Central memory CD4-positive, alpha-beta T cell (primary cell): ENCODE data around the gene ID2.

ENCODE experiments used
- DNase-seq: peaks from one replicate; pipeline ENCODE4 v3.0.0; 2022

Gene ID2

DNA sequence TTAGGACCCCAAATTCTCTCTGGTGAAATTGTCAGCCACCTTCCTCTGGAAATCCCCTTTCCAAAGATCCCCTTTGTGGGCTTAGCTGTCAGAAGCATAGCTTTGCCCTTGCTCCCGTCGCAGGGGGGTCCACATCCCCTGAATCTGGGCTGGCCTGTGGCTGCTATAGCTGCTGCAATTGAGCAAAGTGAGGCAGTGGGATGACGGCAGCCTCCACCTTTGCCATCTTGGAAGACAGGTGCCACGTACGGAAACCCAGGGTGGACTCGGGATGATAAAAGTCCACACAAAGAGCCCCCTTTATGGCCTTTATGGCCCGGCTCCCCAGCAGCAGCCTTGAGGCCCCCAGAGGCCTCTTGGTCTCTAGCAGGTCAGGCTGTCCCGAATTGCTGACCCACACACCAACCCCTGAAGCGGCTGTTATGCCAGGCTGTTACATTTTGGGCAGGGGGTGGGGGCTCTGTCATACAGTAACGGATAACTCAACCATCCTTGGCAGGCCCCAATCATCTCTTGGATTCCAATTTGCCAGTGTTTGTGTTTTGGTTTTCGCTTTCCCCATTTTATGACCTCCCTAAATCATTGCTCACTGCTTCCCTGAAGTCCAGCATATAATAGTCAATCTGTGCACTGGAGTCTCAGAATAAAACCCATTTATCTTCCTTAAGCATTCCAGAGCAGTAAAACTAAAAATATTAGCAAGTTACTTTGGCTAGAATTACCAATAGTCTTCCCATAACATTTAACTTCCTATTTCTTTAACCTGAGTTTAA, 33.2 kb upstream of the ID2 start:
- DNase-seq, result no peak

DNA sequence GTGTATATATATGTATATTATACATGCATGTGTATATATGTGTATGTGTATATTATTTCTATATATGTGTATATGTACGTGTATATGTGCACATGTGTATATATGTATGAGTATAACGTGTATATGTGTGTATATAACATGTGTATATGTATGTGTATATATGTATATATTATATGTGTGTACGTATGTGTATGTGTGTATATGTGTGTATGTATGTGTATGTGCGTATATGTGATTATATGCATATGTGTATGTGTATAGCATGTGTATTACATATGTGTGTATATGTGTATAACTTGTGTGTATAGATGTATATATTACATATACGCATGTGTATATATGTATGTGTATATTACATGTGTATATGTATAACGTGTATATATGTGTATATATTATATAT, 32.1 kb upstream of the ID2 start:
- DNase-seq, result no peak

DNA sequence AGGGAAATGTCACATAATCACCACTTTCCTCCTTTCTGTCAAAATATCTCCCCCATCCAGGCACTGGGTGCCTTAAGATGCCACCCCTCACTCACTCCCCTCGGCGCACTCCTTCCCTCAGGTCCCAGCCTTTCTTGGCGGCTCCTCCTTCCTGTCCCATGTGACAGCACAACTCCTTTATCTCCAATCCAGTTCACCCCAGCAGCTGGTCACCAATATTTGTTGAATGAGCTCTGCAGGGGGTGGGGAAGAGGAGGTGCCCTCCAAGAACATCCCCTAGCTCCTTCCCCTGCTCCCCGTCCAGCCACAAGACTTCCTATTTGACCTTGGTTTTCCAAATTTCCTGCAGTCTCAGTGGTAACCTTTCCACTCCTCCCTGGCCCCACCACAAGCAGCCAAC, 31.6 kb upstream of the ID2 start:
- no peak for DNase-seq

DNA sequence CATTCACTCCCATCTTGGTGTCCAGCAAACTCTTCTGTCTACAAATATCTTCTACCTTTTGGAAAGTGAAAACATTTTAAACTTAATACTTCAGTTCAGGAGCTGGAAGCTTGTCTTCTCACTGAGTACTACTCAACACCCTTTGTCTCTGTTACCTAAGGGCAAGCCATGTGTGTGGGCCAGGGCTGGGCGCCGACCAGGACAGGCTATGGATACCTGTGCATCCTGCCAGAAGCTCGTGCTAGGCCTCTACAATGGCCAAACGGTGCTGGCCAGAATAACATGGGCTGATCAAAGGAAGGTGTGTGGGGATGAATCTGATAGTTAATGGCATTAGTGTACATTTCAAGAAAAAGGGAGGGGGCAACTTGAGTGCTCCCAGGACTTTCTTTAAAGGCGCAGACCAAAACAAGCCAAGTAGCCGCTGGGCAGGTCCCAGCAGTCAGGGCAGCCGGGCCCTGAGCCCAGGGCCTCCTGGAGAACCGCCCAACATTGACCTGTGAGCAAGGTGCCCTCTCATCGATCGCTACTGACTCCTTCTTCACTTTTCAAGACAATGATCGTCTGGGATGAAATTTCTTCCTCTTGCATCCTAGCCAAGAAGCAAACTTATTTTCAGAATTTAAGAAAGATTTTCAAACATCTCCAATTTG, 29.0 kb upstream of the ID2 start:
- DNase-seq, result no peak

DNA sequence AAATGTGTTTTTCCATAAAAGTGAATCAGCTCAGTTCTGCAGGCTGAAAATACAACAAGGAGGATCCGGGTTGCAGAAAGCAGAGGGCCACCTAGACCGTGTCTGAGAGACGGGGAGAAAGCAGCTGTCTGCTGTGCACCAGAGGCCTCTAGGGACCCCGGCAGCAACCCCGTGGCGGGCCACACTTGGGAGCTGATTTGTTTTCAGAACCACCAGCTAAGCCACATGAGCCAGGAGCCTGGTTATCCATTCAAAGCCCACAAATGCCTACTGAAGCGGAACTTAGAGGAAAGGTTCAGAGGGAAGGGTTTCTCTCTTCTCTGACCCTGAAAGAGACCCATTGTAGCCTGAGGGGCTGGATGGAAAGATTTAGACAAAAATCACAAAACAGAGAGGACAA, 28.4 kb upstream of the ID2 start:
- DNase-seq, result no peak

DNA sequence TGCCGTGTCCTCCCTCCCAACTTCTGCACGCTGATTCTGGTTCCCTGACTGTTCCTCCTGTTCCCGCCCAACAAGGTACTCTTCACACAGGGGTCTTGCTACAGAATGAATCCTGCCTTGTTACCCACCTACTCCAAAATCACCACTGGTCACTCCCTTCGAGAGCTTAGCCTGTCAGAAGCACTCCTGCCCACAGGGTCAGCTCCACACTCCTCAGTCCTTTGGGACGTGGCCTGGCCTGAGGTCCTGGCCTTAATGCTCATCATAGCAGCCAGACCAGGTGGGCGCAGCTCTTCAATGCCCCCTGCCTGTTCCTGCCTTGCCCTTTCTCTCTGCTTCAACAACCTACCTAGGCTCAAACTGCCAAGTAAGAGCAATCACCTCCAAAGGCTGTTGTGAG, 27.8 kb upstream of the ID2 start:
- no peak for DNase-seq

DNA sequence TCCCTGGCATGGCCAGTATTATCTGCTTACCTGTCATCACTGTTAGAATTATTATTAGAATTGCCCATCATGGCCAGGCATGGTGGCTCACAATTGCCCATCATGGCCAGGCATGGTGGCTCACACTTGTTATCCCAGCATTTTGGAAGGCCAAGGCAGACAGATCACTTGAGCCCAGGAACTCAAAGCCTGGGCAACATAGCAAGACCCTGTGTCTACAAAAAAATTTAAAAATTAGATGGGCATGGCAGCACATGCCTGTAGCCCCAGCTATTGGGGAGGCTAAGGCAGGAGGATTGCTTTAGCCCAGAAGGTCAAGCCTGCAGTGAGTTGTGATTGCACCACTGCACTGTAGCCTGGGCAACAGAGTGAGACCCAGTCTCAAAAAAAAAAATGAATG, 27.4 kb upstream of the ID2 start:
- DNase-seq, result no peak

DNA sequence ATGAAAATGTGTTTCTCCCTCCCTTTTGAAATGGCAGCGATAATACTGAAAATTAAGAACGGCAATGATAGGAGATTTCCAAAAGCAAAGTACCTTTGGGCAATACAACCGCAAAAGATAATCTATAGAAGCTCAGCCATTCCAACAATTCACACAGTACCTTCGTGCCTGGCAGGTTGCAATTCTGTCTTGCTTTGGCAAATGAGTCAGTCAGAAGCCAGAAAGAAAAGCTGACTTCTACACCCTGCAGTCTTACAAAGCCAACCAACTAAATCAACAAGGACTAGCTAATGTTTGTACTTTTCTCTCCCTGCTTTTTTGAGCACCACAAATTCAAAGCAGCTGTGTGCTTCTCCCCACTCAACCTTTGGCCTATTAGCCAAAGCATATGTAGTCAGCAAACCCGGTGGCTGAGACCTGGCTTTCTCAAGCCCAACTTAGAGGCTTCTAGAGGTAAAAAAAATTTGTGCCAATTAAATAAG, 25.7 kb upstream of the ID2 start:
- no peak for DNase-seq

DNA sequence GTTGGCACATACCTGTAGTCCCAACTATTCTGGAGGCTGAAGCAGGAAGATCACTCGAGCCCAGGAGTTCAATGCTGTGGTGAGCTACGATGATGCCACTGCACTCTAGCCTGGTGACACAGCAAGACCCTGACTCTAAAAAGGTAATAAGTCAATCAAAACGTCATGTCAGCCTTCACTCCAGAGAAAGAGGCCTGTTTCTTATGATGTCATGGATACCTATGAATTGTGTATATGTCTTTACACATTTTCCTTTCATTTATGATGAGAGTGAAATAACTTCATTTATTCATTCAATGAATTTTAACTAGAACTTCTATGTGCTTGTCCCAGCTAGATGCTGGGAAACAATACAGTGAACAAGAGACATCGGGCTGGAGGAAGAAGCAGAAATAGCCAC, 25.0 kb upstream of the ID2 start:
- no peak for DNase-seq

DNA sequence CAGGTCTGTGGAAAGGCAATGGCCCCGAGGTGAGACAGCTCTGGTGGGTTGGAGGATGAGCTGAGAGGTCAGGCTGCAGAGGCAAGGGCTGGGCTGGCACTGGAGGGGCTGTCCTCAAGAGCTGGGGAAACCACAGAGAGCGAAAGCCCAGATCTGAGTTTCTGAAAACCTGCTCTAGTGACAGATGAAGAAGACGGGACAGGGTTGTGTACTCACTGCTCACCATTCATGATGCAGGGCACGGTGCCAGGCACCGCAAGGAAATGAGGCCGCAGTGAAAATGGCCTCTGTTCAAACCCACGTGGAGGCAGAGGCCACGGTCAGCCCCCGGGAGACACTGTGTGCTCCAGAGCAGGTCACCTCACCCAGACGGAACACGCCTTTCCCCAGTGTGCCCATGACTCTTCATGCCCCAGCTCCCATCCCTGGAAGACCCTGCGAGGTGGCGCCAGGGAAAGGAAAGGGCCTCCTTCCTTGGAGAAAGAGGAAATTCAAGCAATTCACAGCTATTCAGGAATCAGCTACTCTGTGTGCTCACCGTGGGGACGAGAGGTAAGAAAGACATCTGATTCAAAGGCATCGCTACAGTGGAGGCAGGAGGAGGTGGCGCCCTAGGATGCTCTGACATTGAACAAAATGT, 24.3 kb upstream of the ID2 start:
- DNase-seq, result no peak

DNA sequence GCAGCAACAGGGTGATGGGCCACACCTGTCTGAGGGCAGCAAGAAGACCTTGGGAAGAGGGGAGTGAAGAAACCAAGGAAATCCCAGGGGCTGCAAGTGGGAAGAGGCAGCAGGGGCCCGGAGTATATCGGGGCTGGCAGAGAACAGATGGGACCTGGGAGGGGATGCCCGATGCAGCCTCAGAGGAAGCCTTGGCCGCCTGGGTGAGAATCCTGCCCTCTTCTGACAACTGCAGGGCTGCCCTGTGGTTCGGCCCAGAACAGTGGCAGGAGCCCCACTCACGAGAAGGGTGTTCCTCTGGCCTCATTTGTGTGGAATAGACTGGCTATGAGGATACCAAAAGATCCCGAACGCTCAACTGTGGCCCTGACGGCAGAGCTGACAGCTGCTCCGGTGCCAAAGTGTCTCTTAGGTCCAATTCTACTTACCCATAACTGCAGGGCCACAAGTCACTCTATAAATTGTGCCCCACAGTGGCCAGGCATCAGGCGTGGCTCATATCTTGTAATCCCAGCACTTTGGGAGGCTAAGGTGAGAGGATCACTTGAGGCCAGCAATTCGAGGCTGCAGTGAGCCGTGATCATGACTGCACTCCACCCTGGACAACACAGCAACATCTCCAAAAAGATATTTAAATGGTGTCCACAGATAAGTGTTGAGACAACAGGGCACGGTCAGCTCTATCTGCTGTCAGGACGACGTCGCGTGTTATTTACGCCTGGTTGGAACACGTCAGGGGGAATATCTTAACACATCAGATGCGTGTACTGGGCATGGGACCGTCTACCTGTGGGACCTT, 23.6 kb upstream of the ID2 start:
- no peak for DNase-seq

DNA sequence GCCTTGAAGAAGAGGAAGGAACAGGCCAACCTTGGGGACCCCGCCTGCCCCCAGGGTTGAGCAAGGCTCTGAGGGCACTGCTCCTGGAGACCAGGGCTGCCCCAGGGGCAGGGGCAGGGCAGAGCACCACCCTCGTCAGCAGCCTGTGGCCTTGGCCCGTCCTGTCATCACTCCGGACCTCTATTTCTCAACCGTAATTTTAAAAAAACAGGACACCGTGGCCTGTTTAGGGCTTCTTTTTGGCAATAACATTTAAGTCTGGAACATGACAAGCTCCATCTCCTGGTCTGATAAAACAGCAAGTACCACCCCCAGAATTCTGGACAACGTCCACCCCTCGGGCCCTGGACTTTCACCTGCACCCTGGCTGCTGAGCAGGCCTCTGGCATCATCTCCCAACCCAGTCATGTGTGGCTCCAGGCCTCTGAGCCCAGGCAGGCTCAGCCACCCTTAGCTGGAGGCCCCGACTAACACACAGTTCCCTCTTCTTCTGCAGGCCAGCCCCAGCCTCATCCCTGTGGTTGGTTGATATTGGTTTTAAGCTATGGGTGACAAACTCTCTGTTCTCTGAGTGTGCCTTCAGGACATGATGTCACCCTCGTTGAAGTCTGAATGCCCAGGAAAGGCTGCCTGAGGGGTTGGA, 22.6 kb upstream of the ID2 start:
- DNase-seq, result no peak

DNA sequence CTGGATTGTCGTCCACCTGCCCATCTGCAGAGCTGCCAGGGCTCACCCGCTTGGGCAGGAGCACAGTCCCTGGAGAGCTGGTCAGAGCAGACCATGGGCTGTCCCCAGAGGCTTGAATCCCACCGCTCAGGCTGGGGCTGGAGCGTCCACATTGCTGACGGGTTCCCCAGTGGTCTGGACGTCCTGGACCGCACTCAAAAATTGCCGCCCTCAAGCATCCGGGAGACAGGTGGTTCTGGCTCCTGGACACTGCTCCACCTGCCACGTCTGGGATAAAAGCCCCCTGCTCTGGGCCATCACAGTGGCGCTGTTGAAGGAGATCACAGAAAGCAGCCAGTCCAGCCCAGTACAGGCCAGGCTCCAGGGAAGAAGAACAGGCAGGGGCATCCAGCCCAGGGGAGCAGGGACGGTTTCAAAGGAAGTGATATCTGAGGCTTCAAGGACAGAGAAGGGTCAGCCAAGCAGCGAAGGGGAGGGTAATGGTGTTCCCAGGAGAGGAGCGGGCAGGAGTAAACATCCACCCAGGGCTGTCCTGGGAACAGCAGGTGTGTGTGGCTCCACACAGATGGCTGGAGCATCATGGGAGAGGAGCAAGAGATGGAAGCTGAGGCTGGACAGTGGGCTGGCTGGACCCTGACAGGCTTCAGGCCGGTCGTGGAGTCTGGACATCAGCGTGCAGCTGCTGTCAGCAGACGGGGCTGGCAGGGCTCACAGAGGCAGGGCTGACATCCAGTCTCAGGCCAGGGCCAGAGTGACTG, 21.9 kb upstream of the ID2 start:
- DNase-seq, result no peak

DNA sequence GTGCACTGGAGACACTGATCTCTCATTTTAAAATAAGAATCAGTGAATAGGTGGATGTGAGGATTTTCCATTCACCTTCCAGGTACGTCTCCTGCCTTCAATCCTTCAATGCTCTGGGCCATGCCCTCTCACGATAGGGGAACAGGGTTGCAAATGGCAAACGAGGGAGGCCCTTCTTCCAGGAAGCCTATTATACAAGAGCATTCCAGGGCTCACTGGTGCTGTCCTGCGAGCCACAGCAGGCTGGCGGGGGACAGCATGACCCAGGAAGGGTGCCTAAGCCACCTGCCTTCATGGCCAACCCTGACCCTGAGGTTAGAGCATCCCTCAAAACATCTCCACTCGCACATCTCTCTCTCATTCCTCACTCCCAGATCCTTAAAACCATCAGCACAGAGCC, 20.6 kb upstream of the ID2 start:
- no peak for DNase-seq

DNA sequence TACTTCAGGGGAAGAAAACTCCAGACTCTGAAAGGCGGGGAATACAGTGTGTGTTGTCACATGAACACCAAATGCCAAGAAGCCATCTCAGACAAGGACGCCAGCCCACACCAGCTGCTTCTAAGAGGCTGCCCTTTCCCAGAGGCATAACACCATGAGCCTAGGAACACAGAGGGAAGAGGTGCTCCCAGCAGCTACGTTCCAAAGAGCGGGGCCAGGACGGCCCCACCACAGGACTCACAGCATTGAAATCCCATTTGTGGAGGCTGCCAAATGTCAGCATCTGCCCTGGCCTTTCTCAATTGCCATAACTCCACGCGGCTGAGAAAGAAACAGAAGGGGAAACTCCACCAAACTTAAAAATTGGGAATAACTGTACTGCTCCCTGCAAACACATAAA, 20.1 kb upstream of the ID2 start:
- DNase-seq, result no peak

DNA sequence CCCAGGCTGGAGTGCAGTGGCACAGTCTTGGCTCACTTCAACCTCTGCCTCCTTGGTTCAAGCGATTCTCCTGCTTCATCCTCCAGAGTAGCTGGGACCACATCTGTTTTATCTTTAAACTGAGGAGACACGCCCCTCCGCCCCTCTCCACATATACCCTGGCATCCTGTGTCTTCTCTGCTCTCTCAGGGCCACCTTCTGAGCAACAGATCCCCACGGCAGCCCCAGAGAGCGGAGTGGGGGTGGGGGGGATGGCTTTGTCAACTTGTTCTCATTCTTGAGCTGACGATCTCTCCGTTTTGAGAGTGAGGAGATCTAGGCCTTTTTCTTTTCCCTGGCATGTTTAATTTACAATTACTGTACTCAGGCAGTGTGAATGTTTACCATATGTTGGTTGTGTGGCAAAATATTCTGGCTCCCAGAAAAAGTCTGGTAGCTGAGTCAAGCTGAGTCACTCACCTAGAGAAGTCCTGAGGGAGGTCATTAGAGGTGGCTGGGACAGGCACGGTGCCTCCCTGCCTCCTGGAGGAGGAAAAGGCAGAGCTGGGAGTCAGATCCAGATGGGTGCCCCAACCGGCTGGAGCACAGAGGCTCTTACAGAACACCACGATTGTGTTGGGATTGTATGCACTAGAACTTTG, 19.5 kb upstream of the ID2 start:
- DNase-seq, result no peak

DNA sequence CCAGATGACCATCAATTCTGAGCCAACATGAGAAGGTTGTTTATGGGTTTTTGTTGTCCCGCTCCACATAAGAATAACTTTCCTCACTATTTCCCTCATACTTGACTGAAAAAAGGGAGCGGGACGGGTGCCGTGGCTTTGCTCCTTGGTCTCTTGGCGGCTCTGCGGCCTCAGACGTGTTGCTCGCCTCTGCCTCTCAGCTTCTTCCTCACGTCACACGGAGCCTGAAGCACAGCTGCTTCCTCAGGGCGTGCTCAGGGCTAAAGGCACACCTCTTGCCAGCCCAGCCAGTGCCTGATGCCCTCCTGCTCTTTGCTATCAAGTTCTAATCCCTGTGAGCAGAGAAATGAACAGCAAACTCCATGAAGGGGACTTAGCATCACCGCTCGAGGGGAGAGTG, 17.9 kb upstream of the ID2 start:
- DNase-seq, result no peak

DNA sequence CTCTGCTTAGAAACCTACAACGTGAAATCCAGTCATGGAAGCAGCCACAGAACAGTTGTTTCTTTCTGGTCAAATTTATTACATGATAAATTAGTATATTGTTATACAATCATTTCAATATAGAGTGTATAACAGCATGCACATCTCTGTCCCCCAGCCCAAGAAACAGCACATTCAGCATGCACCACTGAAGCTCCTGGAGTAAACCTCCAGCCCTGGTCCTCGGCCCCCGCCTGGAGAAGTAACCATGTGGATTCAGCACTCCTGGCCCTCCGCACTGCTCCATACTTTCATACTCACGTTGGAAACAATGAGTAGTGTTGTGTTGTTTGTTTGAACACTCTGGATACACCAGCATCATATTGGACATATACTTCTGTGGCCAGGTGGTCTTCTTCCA, 15.3 kb upstream of the ID2 start:
- DNase-seq, result no peak

DNA sequence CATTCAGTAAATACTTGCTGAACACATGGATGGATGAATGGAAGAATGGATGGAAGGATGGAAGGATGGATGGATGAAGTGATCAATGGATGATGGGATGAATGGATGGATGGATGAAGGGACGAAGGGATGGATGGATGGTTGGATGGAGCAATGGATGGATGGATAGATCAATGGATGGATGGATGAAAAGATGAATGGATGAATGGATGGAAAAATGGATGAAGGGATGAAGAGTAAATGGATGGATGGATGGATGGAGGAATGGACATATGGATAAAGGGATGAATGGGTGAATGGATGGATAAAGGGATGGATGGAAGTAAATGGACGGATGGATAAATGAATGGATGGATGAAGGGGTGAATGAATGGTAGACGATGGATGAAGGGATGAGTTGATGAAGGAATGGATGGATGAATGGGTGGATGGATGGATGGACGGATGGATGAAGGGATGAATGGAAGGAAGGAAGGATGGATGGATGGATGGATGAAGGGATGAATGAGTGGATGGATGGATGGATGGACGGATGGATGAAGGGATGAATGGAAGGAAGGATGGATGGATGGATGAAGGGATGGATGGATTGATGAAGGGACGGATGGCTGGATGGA, 13.9 kb upstream of the ID2 start:
- no peak for DNase-seq

DNA sequence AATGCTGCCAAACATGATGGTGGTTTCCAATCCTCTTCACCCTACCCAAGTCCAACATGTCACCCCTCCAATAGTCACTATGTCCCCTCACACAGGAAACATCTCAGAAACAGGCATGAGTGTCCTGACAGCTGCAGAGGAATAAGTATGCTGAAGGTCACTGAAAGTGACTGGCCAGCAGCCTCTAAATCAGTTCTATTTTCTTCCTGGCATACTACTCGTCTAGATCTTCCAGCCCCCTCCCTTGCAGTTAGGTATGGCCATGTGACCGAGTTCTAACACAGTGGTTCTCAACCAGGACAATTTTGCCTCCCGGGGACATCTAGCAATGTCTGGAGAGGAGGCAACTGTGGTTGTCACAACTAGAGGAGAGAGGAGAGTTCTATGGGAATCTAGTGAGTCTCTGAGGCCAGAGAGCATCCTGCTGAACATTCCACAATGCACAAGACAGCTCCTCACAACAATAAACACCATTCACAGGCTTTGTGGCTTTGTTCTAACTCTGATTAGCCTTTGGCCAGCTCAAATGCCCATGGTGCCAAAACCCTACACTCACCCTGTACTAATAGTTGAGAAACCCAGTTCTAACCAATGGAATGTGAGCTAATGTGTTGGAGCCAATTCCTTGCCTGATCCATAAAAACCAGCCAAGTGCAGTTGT, 12.6 kb upstream of the ID2 start:
- no peak for DNase-seq

DNA sequence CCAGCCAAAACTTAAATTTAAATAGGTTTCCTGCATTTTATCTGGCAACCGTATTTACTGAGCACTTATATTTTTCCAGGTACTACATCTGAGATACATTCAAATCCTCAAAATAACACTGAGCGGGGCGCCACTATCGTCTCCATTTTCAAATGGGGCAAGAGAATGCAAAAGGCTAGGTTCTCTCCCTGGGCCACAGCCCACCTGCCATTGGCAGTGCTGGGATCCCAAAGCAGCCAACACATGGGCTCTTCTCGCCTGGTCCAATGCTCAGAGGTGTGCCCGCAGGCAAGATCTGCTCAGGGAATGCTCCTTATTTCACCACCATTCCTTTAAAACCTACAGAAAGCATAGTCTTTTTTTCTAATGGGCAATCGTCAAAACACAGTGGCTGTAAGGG, 11.3 kb upstream of the ID2 start:
- no peak for DNase-seq
